HG03045 (cell line): ENCODE data around the gene PDILT.

Experiments
- ATAC-seq: cut with Tn5 transposase; IDR thresholded peaks from one replicate; pipeline ENCODE4 v1.9.1; 2021; ENCODE audit warnings: mild to moderate bottlenecking, moderate library complexity; ENCODE audit not compliant: unreplicated experiment

The PDILT gene

DNA sequence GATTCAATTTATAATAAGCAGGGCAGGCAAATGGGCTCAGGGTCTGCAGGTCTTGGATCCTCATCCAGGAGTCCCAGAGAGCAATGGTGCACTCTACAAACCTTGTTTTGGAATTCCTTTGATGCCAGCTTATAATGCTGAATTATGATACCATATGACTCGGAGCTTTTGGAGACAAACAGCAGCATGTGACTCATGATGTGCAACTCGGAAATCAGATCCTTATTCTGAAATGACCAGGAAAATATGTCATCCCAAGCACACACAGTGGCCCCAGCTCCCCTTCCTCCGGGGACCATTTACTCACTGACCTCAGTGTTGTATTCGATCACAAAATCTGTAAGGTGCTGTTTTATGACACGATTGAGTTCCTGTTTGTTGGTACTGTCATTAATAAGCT, 31.8 kb downstream of the PDILT start:
- no peak for ATAC-seq

DNA sequence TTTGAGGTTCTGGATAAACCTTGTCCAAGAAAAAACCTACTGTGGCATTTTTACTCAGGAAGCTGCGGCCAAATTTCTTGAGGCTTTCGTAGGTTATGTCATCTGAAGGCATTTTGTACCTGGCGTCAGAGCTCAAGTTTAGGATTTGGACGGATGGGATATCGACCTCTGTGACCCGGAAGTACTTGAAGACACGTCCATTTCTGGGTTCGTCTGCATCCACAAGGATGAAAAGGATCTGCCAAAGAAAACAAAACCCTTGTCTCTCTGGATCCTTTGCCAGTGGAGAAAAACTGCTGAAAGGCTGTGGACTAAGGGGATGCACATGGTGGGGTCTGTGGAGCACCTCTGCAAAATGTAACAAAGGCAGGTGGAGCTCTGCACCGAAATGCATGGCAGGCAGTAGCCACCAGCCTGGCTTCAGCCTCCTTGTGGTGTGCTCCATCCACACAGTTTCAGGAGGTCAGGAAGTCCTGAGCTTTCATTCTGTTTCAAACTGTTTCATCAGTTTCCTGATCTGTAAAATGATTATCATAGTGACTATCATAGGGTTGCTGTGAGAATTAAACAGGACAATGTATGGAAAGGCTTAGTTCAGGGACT, 35.0 kb downstream of the PDILT start:
- ATAC-seq, result no peak

GRCh38 chr16:20364051-20364450, 40.5 kb downstream of the PDILT start:
- ATAC-seq, result no peak

DNA sequence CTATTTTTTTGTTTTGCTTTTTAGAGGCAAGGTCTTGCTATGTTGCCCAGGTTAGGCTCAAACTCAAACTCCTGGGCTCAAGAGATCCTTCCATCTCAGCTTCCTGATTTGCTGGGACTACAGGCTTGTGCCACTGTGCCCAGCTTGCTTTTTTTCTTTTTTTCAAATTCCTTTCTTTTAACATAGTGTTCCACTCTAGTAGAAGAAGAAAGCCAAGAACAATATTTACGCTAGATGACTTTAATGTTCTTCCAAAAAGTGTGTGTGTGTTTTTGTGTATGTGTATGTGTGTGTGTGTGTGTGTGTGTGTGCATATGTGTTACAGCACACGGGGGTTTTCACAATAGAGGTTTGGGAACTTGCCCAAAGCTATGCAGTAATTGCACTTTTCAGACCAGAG, 41.3 kb downstream of the PDILT start:
- ATAC-seq, result no peak

DNA sequence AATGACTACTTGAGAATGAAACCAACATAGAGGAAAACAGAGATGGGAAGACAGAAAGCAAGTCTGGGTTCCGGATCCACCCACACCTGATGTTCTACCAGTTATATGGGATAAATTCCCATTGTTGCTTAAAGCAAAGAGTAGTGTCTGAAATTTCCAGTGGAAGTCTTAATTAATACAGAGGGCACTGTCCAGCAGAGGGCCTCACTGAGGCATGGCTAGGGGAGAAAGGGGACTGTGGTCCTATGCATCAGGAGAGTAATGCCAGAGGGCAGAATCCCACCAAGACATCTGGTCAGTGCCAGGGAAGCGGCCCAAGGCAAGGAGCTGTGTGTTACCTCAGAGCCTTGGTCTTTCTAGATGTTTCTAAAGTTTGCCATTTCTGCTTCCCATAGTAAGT, 44.5 kb downstream of the PDILT start:
- no peak for ATAC-seq

DNA sequence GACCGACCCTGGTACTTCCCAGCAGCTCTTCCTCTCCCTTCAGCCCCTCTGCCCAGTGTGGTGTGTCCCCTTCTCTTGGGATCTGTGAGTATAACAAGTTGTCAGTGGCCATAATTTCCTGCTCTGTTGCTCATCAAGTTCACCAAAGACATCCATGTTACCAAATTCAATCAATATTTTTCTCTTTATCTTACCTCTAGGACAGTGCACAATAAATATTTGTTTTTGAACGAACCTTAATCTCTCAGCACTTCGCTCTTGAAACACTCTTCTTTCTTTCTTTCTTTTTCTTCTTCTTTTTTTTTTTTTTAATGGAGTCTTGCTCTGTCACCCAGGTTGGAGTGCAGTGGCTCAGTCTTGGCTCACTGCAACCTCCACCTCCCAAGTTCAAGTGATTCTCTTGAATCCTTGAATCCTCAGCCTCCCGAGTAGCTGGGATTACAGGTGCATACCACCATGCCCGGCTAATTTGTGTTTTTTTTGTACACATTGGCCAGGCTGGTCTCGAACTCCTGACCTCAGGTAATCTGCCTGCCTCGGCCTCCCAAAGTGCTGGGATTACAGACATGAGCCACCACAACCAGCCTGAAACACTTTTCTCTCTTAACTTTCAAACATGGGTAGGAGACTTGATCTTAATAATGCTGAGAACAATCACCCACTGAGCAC, 49.3 kb downstream of the PDILT start:
- no peak for ATAC-seq

- ATAC-seq, result no peak
Observed at GRCh38 chr16:20353379-20353778, 51.2 kb downstream of the PDILT start.

- no peak for ATAC-seq
Observed at GRCh38 chr16:20352615-20353014, 51.9 kb downstream of the PDILT start, which contains the start of gene UMOD. TSS of gene UMOD (minus strand) at chr16:20352715. CDS start at chr16:20350737, 1,978 bp downstream.

DNA sequence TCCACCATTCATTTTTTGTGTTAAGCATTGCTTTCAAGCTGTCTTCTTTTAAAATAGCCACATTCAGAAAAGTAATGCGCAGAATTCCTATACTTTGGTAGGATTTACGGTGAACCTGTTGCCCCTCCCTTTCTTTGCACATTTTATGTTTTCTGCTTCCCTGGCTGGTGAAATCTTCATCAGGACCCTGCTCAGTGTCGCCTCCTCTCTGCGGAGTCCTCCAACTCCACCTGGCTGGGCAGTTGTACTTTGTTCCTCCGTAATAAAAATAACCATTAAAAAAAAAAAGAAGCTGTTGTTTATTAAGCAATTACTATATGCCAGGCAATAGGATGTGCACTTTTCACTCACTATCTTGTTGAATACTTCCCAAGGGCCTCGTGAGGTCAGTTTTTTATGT, 54.9 kb downstream of the PDILT start:
- no peak for ATAC-seq

DNA sequence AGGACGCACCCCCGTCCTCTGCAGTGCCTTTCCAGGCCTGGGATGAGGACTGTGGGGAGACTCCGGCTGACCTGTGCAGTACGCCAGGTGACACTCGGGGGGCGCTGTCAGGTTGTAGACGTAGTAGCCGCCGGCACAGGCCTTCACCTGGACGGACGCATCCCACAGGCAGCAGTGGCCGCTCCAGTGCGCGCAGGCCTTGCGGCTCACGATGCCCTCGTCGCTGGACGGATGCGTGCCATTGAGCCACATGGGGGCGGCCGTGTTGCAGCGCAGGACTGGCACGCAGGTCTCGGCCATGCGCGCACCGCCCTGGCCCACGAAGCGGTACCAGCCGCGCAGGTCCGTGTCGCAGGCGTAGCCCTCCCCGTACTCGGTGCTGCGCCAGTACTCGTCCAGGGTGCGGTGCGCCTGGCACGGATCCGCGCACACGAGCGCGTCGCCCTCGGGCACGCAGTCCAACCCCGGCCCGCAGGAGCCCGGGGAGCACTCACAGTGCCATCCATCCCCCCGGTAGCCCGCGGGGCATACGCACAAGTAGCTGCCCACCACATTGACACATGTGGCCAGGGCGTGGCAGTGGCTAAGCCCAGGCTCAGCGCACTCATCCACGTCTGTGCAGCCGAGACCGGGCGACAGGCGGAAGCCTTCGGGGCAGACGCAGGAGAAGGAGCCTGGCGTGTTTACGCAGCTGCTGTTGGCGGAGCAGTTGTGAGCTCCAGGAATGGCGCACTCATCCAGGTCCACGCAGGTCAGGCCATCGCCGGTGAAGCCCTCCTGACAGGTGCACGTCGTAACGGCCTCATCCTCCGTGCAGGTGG, 56.0 kb downstream of the PDILT start:
- no peak for ATAC-seq

GRCh38 chr16:20347666-20348364, 56.7 kb downstream of the PDILT start:
- no peak for ATAC-seq

DNA sequence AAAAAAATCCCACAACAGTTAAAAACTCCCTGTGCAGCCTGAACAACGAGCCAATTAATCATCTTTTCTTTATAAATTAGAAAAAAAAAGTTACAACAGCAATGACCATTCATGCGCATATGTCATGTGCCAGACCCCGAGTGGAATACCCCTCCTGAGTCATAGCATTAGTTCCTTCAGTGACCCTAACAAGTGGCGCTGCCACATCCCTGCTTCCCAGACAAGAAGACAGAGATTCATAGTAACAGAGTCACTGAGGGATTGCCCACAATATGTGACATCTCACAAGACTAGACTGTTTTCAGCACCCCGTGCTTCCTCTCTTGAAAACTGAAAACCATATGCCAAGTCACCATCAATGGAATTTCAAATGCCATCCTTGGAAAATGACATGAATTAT, 59.9 kb downstream of the PDILT start:
- no peak for ATAC-seq

- no peak for ATAC-seq
Observed at GRCh38 chr16:20339744-20340143, 64.8 kb downstream of the PDILT start.

DNA sequence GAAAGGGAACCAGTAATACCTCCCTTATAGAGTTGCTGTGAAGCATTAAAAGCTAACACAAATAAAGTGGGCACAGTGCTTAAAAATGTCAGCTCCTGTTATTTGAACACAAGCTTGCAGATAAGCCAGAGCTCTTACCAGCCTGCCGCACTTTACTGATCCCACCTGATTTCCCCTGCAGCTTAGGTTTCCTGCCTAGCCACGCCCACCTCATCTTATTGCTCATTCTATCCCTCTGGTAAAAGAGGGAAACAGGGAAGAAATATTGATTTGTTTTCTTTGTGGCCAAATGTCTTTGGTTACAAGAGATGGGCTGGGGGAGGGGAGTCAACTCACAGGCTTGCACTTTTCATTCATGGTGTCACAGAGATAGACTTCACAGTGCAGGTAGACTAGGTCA, 67.6 kb downstream of the PDILT start:
- ATAC-seq, result no peak

DNA sequence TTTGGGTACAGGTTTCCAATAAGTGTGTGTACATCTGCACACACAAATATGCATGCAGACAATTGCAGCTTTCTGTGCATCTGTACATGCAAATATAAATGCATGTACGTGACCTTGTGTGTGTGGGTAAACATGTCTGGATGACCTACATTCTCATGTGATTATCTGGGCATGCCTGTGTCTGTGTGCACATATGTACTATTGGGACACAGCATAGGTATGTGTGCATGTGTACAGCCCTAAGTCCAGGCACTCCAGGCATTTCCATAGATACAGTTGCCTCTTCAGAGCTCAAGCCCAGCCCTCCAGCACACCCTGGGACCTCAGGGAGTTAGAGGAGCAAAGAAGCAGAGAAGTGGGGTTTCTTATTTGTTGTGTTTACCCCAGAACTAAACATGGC, 70.1 kb downstream of the PDILT start:
- ATAC-seq, result no peak

- no peak for ATAC-seq
Observed at GRCh38 chr16:20333120-20333519, 71.4 kb downstream of the PDILT start.

DNA sequence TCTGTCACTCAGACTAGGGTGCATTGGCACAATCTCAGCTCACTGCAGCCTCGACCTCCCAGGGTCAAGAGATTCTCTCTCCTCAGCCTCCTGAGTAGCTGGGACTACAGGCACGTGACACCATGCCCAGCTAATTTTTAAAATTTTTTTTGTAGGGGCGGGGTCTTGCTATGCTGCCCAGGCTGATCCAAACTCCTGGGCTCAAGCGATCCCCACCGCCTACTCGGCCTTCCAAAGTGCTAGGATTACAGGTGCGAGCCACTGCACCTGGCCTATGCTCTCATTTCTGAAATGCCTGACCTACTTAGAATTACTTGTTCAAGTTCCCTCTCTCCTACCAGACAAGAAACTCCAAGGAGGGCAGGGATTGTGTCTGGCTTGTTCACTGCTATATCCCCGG, 72.1 kb downstream of the PDILT start:
- no peak for ATAC-seq

- no peak for ATAC-seq
Observed at GRCh38 chr16:20331635-20332034, 72.9 kb downstream of the PDILT start.

GRCh38 chr16:20329392-20330138, 75.0 kb downstream of the PDILT start:
- ATAC-seq, result no peak

DNA sequence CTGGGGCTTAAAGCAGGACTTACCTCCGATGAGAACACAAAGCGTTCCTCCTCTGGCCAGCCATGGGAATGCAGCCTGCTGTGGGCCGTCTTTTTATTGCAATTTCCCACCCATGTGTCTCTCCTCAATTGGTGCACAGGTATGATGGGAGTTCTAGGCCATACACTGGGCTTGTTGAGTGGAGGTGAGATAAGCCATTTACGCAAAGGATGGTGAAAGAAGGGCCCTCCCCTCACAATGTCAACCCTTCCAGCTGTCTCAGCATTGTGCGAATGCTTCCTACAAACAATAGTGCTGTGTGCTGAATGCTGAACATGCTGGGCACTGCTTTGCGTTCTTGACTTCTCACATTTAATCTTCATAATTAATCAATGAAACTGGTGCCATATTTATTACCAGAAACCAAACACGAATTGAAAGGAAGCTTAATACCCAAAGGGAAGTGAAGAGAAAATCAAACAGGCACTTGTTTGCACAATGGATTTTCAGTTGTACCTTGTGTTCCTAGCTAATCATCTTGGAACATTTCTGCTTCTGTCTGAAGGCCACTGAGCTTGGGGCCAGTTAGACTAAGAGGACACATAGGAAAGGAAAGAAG, 77.0 kb downstream of the PDILT start, which contains the start of gene GP2:
Gene GP2, minus strand, starts transcription at position 70 of the 598 bp plus-strand sequence. CDS start 1,082 bp downstream, outside the sequence.
- no peak for ATAC-seq
